ENCODE results near the gene GCAT. TPM values are rescaled to one million over a fixed set of nuclear protein-coding genes. Genes with fewer than 3 reads are reported as not detected.

Gene GCAT
- total RNA-seq, 1 experiment from 2014 or later: 32.3 TPM

DNA sequence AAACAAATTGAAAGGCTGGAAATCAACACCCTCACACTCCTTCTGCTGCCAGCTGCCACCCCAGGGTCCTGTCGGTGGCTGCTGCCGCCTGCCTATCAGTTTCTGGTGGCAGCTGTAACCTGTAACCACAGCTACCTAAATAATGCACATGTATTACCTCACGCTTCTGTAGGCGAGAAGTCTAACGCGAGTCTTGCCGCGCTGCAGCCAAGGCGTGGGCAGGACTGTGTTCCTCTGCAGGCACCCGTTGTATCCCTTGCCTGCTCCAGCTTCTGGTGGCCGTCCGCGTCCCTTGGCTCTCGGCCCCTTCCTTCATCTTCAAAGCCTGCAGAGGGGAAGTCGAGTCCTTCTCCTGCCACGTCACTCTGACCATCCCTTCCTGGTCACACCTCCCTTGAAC is 44.1 kb upstream of the GCAT start:
- Histone ChIP-seq H3K9me2 (ENCODE audit: insufficient read depth) (no peaks in the 10 kb centered on the region), H3F3A (ENCODE audit: insufficient read depth, low read depth) (peaks cover 64% of the 10 kb centered on the region), H3K4me3 (no peak overlapping the region), H3K27ac (no peak overlapping the region), H3K4me2 (no peak overlapping the region), H3K27me3 (ENCODE audit: insufficient read depth, low read depth) (no peaks in the 10 kb centered on the region), H2AFZ (no peak overlapping the region), H3K36me3 (ENCODE audit: low read depth) (peaks cover 49% of the 10 kb centered on the region), H4K20me1 (ENCODE audit: insufficient read depth) (peaks cover 4% of the 10 kb centered on the region; the same call in 1 of the 2 replicates), H3K79me2 (ENCODE audit: low read depth) (peaks cover 16% of the 10 kb centered on the region), H3K9me3 (ENCODE audit: insufficient read depth, low read depth) (no peaks in the 10 kb centered on the region), H3K4me1 (replicated peaks; ENCODE audit: insufficient read depth) (peaks cover 38% of the 10 kb centered on the region)
- CTCF ChIA-PET: no interaction called here
- no TSS peak for BruUV-seq (replicated peaks)
- POLR2A ChIA-PET (ENCODE audit: unreplicated experiment): no interaction called here
- no peak for TF ChIP-seq EZH2 (IDR thresholded peaks at IDR 0.05; ENCODE audit: low read depth)
- TF ChIP-seq, protein P1, sequence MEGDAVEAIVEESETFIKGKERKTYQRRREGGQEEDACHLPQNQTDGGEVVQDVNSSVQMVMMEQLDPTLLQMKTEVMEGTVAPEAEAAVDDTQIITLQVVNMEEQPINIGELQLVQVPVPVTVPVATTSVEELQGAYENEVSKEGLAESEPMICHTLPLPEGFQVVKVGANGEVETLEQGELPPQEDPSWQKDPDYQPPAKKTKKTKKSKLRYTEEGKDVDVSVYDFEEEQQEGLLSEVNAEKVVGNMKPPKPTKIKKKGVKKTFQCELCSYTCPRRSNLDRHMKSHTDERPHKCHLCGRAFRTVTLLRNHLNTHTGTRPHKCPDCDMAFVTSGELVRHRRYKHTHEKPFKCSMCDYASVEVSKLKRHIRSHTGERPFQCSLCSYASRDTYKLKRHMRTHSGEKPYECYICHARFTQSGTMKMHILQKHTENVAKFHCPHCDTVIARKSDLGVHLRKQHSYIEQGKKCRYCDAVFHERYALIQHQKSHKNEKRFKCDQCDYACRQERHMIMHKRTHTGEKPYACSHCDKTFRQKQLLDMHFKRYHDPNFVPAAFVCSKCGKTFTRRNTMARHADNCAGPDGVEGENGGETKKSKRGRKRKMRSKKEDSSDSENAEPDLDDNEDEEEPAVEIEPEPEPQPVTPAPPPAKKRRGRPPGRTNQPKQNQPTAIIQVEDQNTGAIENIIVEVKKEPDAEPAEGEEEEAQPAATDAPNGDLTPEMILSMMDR (conservative IDR thresholded peaks at IDR 0.05): no peak
- DNase-seq: no peak
- intact Hi-C loops (cut with micrococcal nuclease; ENCODE audit: unreplicated experiment): no loop called here

DNA sequence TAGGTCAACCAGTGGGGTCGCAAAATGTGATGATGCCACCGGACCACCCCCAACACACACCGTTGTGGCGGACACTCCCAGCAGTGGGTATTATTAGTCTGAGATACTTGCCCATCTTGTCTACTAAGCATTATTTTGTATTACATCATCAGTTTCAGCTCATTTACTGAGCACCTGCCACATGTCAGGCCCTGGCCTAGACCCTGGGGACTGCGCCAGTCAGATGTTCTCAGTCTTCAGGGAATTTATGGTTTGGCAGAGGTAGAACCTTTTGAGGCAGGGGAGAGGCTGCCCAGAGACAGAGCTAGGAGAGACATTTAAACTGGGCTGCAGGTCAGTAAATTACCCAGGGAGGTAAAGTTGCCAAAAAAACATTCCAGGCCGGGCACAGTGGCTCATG is 43.1 kb upstream of the GCAT start:
- Histone ChIP-seq H4K20me1 (ENCODE audit: insufficient read depth) (peaks cover 4% of the 10 kb centered on the region; the same call in 1 of the 2 replicates), H2AFZ (no peak overlapping the region), H3F3A (ENCODE audit: insufficient read depth, low read depth) (peaks cover 55% of the 10 kb centered on the region), H3K79me2 (ENCODE audit: low read depth) (peaks cover 13% of the 10 kb centered on the region), H3K36me3 (ENCODE audit: low read depth) (peaks cover 49% of the 10 kb centered on the region), H3K4me3 (no peak overlapping the region), H3K9me2 (ENCODE audit: insufficient read depth) (no peaks in the 10 kb centered on the region), H3K27ac (no peak overlapping the region), H3K27me3 (ENCODE audit: insufficient read depth, low read depth) (no peaks in the 10 kb centered on the region), H3K4me2 (no peak overlapping the region), H3K9me3 (ENCODE audit: insufficient read depth, low read depth) (no peaks in the 10 kb centered on the region), H3K4me1 (replicated peaks; ENCODE audit: insufficient read depth) (peaks cover 35% of the 10 kb centered on the region)
- TF ChIP-seq, protein P1 (conservative IDR thresholded peaks at IDR 0.05): no peak
- no peak for TF ChIP-seq EZH2 (IDR thresholded peaks at IDR 0.05; ENCODE audit: low read depth)
- no TSS peak for BruUV-seq (replicated peaks)
- intact Hi-C loops (cut with micrococcal nuclease; ENCODE audit: unreplicated experiment): no loop called here
- ChIA-PET POLR2A (ENCODE audit: unreplicated experiment) (no interaction called here), CTCF (no interaction called here)
- DNase-seq: peak in 1 of 2 experiments; percentile 19

DNA sequence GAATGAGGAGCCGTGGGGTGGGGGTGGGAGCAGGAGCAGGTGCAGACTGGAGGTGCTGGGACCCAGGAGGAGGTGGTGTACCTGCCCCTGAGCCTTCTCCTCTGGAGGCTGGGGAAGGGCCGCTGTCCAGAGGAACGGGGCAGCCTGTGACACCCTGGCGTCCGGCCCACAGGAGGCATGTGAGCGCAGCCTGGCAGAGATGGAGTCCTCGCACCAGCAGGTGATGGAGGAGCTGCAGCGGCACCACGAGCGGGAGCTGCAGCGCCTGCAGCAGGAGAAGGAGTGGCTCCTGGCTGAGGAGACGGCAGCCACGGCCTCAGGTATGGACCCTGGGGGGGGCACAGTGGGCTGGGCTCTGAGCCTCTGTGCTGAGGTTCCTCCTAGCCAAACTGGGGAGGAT is 42.2 kb upstream of the GCAT start:
- Histone ChIP-seq H3K9me2 (ENCODE audit: insufficient read depth) (no peaks in the 10 kb centered on the region), H3K27ac (no peak overlapping the region), H2AFZ (no peak overlapping the region), H3K4me2 (no peak overlapping the region), H3K79me2 (ENCODE audit: low read depth) (peaks cover 11% of the 10 kb centered on the region; the same call in 1 of the 2 replicates), H3K27me3 (ENCODE audit: insufficient read depth, low read depth) (no peaks in the 10 kb centered on the region), H3F3A (ENCODE audit: insufficient read depth, low read depth) (peaks cover 50% of the 10 kb centered on the region), H3K4me1 (replicated peaks; ENCODE audit: insufficient read depth) (peaks cover 26% of the 10 kb centered on the region), H3K4me3 (no peak overlapping the region), H3K36me3 (ENCODE audit: low read depth) (peaks cover 42% of the 10 kb centered on the region), H4K20me1 (ENCODE audit: insufficient read depth) (peaks cover 4% of the 10 kb centered on the region; the same call in 1 of the 2 replicates), H3K9me3 (ENCODE audit: insufficient read depth, low read depth) (no peaks in the 10 kb centered on the region)
- no peak for DNase-seq
- BruUV-seq (replicated peaks): no TSS peak
- ChIA-PET POLR2A (ENCODE audit: unreplicated experiment) (no interaction called here), CTCF (no interaction called here)
- no peak for TF ChIP-seq EZH2 (IDR thresholded peaks at IDR 0.05; ENCODE audit: low read depth)
- TF ChIP-seq, protein P1 (conservative IDR thresholded peaks at IDR 0.05): no peak
- intact Hi-C loops (cut with micrococcal nuclease; ENCODE audit: unreplicated experiment): no loop called here

All from PC-9 (cell line).